Choroid plexus epithelial cell (primary cell): ENCODE measurements around the gene FBLL1.

Source experiments
- DNase-seq: peaks from one replicate; pipeline ENCODE4 v3.0.0-alpha.2; 2010; ENCODE audit warnings: low read depth
- H3K4me3 ChIP-seq: 2 replicates; pipeline ENCODE4 v1.5.1; 2011; ENCODE audit warnings: low read depth, mild to moderate bottlenecking, control low read depth, low read length, moderate library complexity
- CTCF ChIP-seq: conservative IDR thresholded peaks from 2 replicates; pipeline ENCODE4 v1.5.1; 2011; ENCODE audit warnings: low read depth, mild to moderate bottlenecking, control low read depth, inconsistent platforms, low read length, moderate library complexity

The FBLL1 gene

GRCh38 chr5:168552146-168552545 lies 23.0 kb downstream of the FBLL1 start:
- peak; percentile 99 for DNase-seq
- no peak overlapping the region for H3K4me3 ChIP-seq
- TF ChIP-seq CTCF = no peak

GRCh38 chr5:168553377-168554130 lies 24.4 kb downstream of the FBLL1 start:
- no peak overlapping the region for H3K4me3 ChIP-seq
- DNase-seq = no peak
- TF ChIP-seq CTCF = no peak

GRCh38 chr5:168557389-168557788 lies 28.3 kb downstream of the FBLL1 start:
- DNase-seq = no peak
- TF ChIP-seq CTCF = no peak
- no peak overlapping the region for H3K4me3 ChIP-seq

GRCh38 chr5:168562279-168562678 lies 33.2 kb downstream of the FBLL1 start:
- no peak for DNase-seq
- TF ChIP-seq CTCF = no peak
- no peak overlapping the region for H3K4me3 ChIP-seq

GRCh38 chr5:168563959-168564358 lies 34.9 kb downstream of the FBLL1 start:
- TF ChIP-seq CTCF = no peak
- DNase-seq = no peak

GRCh38 chr5:168568738-168569137 lies 39.6 kb downstream of the FBLL1 start:
- no peak overlapping the region for H3K4me3 ChIP-seq
- no peak for DNase-seq
- no peak for TF ChIP-seq CTCF

More at GRCh38 chr5:168563959-168564358, 34.9 kb downstream of the FBLL1 start:
- no peak overlapping the region for H3K4me3 ChIP-seq
